Endothelial cell (in vitro differentiated cells): ENCODE data around the gene CREBRF. TPM values are rescaled to one million over a fixed set of nuclear protein-coding genes. Genes with fewer than 3 reads are reported as not detected.
A peak's percentile ranks its signal among the peaks of the same experiment; 100 is the strongest.
"Not testable (repeated sequence)": the region's sequence is repeated elsewhere in the genome, so short reads cannot be mapped to it uniquely, and the experiment has no call there.

Experiments
- DNase-seq: peaks from one replicate; pipeline ENCODE4 v3.0.0; 2021; ENCODE audit warnings: low spot score
- H3K27ac Mint-ChIP-seq: one replicate; pipeline ENCODE4 v1.8.0; 2021; ENCODE audit warnings: mixed read lengths, inconsistent platforms; ENCODE audit not compliant: unreplicated experiment
- H3K27me3 Mint-ChIP-seq: one replicate; pipeline ENCODE4 v1.8.0; 2021; ENCODE audit warnings: mild to moderate bottlenecking, moderate library complexity, mixed read lengths, inconsistent platforms; ENCODE audit not compliant: unreplicated experiment
- H3K36me3 Mint-ChIP-seq: one replicate; pipeline ENCODE4 v1.8.0; 2021; ENCODE audit warnings: mild to moderate bottlenecking, low read depth, mixed read lengths, inconsistent platforms; ENCODE audit not compliant: unreplicated experiment
- H3K4me1 Mint-ChIP-seq: one replicate; pipeline ENCODE4 v1.8.0; 2021; ENCODE audit warnings: mild to moderate bottlenecking, mixed read lengths, inconsistent platforms; ENCODE audit not compliant: unreplicated experiment
- H3K4me3 Mint-ChIP-seq: one replicate; pipeline ENCODE4 v1.8.0; 2021; ENCODE audit warnings: mild to moderate bottlenecking, mixed read lengths, inconsistent platforms; ENCODE audit not compliant: unreplicated experiment
- H3K9me3 Mint-ChIP-seq: one replicate; pipeline ENCODE4 v1.8.0; 2021; ENCODE audit warnings: mixed read lengths, inconsistent platforms; ENCODE audit not compliant: unreplicated experiment
- CTCF ChIP-seq: fragments of 200-600 bp; sonication (generic); IDR thresholded peaks from one replicate; pipeline ENCODE4 v1.5.0; 2021; ENCODE audit warnings: antibody characterized with exemption; ENCODE audit not compliant: unreplicated experiment
- total RNA-seq: library from RNA; stranded (reverse); fragmentation: NEBNext Ultra II Directional; extraction: Animal tissue kit (Norgen Biotek cat#: 25700); gene quantifications from one replicate; pipeline ENCODE4 v1.2.1, GENCODE V29; 2021; ENCODE audit not compliant: unreplicated experiment

Gene CREBRF
- total RNA-seq, 1 donor from 2014 or later: 19.9 TPM

GRCh38 chr5:173012882-173013281, 43.3 kb upstream of the CREBRF start:
- Mint-ChIP-seq H3K27ac (no peak overlapping the region), H3K4me1 (peaks cover 32% of the 10 kb centered on the region), H3K9me3 (no peaks in the 10 kb centered on the region), H3K27me3 (no peaks in the 10 kb centered on the region), H3K36me3 (no peaks in the 10 kb centered on the region), H3K4me3 (no peak overlapping the region)
- no peak for TF ChIP-seq CTCF
- DNase-seq: no peak

GRCh38 chr5:173014671-173015070, 41.5 kb upstream of the CREBRF start:
- no peak for TF ChIP-seq CTCF
- peaks cover 32% of the 10 kb centered on the region for H3K4me1 Mint-ChIP-seq
- H3K9me3 Mint-ChIP-seq: no peaks in the 10 kb centered on the region

GRCh38 chr5:173015192-173015591, 41.0 kb upstream of the CREBRF start:
- H3K4me1 Mint-ChIP-seq: peaks cover 28% of the 10 kb centered on the region
- no peak for DNase-seq
- H3K36me3 Mint-ChIP-seq: peaks cover 7% of the 10 kb centered on the region
- no peak overlapping the region for H3K27ac Mint-ChIP-seq
- H3K27me3 Mint-ChIP-seq: no peaks in the 10 kb centered on the region
- H3K4me3 Mint-ChIP-seq: no peak overlapping the region
- no peaks in the 10 kb centered on the region for H3K9me3 Mint-ChIP-seq
- TF ChIP-seq CTCF: no peak

More at GRCh38 chr5:173014671-173015070, 41.5 kb upstream of the CREBRF start:
- Mint-ChIP-seq H3K36me3 (peaks cover 2% of the 10 kb centered on the region), H3K4me3 (no peak overlapping the region), H3K27ac (no peak overlapping the region), H3K27me3 (no peaks in the 10 kb centered on the region)
- no peak for DNase-seq

GRCh38 chr5:173015598-173016455, 40.3 kb upstream of the CREBRF start:
- H3K4me3 Mint-ChIP-seq: no peak overlapping the region
- H3K27ac Mint-ChIP-seq: peak overlapping the region; percentile 78
- no peak for TF ChIP-seq CTCF
- no peaks in the 10 kb centered on the region for H3K9me3 Mint-ChIP-seq
- peaks cover 11% of the 10 kb centered on the region for H3K36me3 Mint-ChIP-seq
- H3K27me3 Mint-ChIP-seq: no peaks in the 10 kb centered on the region
- DNase-seq: no peak
- peaks cover 23% of the 10 kb centered on the region for H3K4me1 Mint-ChIP-seq

GRCh38 chr5:173016598-173017046, 39.5 kb upstream of the CREBRF start:
- no peaks in the 10 kb centered on the region for H3K27me3 Mint-ChIP-seq
- TF ChIP-seq CTCF: no peak
- no peaks in the 10 kb centered on the region for H3K9me3 Mint-ChIP-seq
- DNase-seq: peak; percentile 7
- peaks cover 20% of the 10 kb centered on the region for H3K4me1 Mint-ChIP-seq
- peaks cover 17% of the 10 kb centered on the region for H3K36me3 Mint-ChIP-seq
- H3K4me3 Mint-ChIP-seq: no peak overlapping the region
- peak overlapping the region; percentile 78 for H3K27ac Mint-ChIP-seq

GRCh38 chr5:173017087-173017486, 39.1 kb upstream of the CREBRF start:
- not testable (repeated sequence) for DNase-seq, H3K4me3 Mint-ChIP-seq, H3K27me3 Mint-ChIP-seq, H3K9me3 Mint-ChIP-seq
- H3K36me3 Mint-ChIP-seq: peaks cover 19% of the 10 kb centered on the region
- H3K4me1 Mint-ChIP-seq: peaks cover 18% of the 10 kb centered on the region
- H3K27ac Mint-ChIP-seq: peak overlapping the region; percentile 78
